DMS 273 (cell line): Measurements from ENCODE around the gene WDTC1.
A peak's percentile ranks its signal among the peaks of the same experiment; 100 is the strongest.
"Not testable (repeated sequence)": the region's sequence is repeated elsewhere in the genome, so short reads cannot be mapped to it uniquely, and the experiment has no call there.

Source experiments
- DNase-seq: peaks from one replicate; lab custom pipeline; 2025; ENCODE audit not compliant: unreplicated experiment; lab: John Stamatoyannopoulos, UW

The WDTC1 gene, protein sequence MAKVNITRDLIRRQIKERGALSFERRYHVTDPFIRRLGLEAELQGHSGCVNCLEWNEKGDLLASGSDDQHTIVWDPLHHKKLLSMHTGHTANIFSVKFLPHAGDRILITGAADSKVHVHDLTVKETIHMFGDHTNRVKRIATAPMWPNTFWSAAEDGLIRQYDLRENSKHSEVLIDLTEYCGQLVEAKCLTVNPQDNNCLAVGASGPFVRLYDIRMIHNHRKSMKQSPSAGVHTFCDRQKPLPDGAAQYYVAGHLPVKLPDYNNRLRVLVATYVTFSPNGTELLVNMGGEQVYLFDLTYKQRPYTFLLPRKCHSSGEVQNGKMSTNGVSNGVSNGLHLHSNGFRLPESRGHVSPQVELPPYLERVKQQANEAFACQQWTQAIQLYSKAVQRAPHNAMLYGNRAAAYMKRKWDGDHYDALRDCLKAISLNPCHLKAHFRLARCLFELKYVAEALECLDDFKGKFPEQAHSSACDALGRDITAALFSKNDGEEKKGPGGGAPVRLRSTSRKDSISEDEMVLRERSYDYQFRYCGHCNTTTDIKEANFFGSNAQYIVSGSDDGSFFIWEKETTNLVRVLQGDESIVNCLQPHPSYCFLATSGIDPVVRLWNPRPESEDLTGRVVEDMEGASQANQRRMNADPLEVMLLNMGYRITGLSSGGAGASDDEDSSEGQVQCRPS

DNA sequence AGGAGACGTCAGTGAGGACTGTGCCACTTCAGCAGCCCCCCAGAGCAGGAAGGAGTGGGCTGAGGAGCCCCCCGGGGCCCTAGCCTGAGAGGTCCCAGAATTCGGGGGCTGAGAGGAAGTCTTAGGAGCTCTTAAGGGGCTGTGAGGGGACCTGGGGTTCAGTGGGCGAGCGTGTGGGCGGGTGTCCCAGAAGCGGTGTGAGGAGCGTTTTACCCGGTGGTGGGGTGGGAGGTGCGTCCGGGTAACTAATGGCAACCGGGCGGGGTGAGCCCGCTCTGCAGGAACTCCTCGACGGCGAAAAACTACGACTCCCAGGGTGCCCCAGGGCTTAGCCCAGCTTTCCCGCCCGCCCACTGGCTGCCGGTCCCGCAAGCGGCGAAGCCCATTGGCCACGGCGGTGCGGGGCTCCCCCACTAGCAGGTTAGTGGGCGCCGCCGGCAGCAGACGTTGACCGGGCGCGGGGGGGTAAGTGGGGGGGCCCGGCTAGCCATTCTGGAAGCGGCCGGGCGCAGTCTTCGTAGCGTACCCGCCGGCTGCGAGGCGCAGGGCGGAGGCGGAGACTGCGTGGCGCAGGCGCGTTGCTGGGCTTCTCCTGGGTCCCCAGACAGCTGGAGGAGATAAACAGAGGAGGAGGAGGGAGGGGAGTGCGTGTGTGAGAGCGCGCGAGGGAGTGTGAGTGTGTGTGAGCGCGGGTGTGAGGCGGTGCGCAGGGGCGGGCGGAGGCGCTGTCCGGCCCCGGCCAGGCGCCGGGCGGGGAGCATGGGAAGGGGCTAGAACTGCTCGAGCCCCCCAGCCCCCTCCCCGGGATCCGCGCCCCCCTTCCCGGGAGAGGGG is at the start of gene WDTC1:
WDTC1 (plus strand) TSS at position 584 of the 834 bp plus-strand sequence. CDS start 26,423 bp downstream, outside the sequence.
- DNase-seq, result peak; percentile 99

DNA sequence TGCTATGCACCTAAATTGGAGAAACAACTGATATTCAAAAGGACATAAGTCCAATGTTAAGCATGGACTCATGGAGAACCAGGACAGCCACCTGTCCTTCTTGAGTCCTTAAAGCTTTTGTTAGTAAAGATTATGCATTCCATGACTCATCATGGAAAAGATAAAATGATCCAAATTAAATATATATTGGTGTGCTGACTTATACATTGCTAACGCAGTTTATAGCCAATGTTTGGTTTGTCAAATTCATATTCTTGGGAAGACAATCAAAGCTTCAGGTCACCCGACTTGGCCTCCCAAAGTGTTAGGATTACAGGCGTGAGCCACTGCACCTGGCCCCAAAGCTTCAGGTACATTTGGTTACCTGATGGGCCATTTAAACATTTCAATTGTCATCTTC is 49.8 kb upstream of the WDTC1 start:
- DNase-seq, result not testable (repeated sequence)

DNA sequence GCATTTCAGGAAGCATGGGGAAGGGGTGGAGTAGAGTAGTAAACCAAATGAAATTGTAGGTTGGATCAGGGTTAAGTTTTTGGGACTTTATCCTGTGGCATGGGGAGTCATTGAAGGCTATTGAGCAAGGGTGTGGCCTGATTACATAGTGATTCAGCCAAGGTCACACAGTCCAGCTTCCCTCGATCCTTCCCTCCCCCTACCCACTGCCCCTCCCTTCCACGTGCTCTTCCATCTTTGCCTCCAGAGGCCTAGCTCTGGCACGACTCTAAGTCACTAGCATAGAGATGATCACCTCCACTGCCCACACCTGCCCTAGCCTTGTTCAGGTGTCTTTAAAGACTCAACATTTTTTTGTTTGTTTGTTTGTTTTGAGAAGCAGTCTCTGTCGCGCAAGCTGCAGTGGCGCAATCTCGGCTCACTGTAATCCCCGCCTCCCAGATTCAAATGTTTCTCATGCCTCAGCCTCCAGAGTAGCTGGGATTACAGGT is 42.3 kb upstream of the WDTC1 start:
- no peak for DNase-seq

DNA sequence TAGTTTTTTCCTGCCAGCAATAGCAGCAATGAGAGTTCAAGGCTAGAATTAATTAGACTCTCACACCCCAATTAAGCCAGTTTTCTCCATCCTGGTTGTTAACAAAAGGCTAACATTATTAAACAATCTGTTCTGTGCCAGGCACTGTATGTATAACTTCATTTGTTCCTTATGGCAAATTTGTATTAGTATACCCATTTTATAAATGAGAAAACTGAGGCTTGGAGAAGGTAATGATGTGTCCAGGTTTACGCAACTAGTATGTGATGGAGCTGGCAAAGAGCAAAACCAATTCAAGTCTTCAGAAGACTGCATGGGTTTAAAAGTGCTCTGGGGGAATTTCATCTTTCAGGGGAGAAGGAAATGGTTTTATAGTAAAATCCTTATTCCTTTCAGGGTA is 41.2 kb upstream of the WDTC1 start:
- DNase-seq, result no peak

DNA sequence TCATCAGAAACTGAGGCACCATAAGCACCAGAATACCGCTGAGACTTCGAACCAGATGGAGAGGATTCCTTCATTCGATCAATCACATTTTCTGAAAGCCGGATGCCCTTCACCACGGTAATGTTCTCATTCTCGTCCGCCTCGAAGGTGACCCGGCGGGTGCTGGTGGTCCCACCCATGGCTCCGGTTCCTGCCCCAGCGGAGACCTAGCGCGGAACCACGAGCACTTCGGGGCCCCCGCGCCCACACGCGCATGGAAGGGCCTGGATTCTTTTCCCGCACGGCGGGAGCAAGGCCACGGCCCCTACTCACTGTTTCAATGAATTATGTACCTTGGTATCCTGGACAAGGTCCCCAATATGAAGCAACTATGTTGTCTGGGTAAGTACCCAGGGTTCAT is 33.1 kb upstream of the WDTC1 start:
- no peak for DNase-seq

DNA sequence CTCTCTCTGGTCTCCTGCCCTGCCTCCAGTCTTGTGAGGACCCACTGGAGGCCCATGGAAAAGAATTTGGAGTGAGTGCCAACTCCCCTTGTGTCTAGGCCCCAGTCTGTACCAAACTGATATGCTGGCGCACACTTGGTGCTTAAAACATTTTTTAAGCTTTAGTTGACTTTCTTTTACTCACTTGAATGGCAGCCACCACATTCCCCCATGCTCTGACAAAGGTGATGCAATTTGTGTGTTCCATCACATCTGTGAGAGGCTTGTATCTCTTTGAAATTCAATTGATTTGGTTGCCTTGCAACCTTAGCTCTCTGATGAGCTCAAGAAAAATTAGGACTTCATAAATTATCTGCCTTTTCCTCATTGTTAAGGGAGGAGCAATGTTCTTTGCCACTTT is 30.5 kb upstream of the WDTC1 start:
- no peak for DNase-seq

DNA sequence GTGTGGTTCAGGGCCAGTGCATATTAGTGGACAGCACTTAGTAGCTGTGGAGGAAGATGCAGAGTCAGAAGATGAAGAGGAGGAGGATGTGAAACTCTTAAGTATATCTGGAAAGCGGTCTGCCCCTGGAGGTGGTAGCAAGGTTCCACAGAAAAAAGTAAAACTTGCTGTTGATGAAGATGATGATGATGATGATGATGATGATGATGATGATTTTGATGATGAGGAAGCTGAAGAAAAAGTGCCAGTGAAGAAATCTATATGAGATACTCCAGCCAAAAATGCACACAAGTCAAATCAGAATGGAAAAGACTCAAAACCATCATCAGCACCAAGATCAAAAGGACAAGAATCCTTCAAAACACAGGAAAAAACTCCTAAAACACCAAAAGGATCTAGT is 27.2 kb upstream of the WDTC1 start:
- not testable (repeated sequence) for DNase-seq

DNA sequence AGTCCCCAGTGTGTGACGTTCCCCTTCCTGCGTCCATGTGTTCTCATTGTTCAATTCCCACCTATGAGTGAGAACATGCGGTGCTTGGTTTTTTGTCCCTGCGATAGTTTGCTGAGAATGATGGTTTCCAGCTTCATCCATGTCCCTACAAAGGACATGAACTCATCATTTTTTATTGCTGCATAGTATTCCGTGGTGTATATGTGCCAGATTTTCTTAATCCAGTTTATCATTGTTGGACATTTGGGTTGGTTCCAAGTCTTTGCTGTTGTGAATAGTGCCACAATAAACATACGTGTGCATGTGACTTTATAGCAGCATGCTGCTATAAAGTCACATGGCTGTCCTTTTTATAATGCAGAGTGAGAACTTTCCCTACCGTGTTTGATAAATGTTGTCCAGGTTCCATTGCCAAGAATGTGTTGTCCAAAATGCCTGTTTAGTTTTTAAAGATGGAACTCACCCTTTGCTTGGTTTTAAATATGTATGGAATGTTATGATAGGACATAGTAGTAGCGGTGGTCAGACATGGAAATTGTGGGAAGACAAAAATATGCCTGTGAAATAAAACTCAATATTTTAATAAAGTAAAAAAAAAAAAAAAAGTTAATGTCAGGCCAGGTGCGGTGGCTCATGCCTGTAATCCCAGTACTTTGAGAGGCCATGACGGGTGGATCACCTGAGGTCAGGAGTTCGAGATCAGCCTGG is 26.1 kb upstream of the WDTC1 start:
- DNase-seq, result not testable (repeated sequence)

DNA sequence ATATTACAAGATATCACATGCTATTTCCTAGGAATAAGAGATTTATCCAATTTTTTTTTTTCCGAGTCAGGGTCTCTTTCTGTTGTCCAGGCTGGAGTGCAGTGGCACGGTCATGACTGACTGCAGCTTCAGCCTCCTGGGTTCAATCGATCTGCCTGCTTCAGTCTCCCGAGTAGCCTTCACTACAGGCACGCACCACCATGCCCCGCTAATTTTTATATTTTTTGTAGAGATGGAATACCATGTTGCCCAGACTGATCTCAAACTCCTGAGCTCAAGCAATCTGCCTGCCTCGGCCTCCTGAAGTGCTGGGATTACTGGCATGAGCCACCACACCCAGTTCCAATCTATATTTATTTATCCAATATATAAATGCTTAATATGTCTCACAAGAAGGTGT is 18.0 kb upstream of the WDTC1 start:
- DNase-seq, result no peak

DNA sequence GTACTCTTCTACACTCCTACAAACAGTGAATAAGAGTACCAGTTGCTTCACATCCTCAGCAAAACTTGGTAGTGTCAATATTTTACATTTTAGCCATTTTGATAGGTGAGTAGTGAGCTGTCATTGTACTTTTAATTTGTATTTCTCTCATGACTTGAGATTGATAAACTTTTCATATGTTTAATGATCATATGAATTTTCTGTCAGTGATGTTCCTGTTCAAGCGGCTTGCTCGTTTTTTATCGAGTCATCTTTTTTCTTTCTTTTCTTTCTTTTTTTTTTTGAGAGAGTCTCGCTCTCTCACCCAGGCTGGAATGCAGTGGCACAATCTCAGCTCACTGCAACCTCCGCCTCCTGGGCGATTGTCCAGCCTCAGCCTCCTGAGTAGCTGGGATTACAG is 17.0 kb upstream of the WDTC1 start:
- no peak for DNase-seq

DNA sequence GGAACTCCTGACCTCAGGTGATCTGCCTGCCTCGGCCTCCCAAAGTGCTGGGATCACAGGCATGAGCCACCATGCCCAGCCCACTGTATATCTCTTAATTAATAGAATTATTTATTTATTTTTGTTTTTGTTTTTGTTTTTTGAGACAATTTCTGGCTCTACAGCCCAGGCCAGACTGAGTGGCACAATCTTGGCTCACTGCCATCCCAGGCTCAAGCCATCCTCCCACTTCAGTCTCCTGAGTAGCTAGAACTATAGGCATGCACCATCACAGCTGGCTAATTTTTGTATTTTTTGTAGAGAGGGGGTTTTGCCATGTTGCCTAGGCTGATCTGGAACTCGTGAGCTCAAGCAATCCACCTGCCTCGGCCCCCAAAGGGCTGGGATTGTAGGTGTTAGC is 15.7 kb upstream of the WDTC1 start:
- peak; percentile 32 for DNase-seq

DNA sequence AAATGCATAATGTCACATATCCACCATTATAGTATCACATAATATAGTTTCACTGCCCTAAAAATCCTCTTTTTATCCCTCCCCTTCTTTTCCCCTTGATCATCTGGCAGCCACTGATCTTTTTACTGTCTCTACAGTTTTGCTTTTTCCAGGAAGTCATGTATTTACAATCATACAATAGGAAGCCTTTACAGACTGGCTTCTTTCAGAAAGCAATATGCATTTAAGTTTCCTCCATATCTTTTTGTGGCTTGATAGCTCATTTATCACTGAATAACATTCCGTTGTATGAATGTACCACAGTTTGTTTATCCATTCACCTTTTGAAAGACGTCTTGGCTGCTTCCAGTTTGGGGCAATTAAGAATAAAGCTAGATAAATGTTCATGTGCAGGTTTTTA is 14.3 kb upstream of the WDTC1 start:
- DNase-seq, result no peak

DNA sequence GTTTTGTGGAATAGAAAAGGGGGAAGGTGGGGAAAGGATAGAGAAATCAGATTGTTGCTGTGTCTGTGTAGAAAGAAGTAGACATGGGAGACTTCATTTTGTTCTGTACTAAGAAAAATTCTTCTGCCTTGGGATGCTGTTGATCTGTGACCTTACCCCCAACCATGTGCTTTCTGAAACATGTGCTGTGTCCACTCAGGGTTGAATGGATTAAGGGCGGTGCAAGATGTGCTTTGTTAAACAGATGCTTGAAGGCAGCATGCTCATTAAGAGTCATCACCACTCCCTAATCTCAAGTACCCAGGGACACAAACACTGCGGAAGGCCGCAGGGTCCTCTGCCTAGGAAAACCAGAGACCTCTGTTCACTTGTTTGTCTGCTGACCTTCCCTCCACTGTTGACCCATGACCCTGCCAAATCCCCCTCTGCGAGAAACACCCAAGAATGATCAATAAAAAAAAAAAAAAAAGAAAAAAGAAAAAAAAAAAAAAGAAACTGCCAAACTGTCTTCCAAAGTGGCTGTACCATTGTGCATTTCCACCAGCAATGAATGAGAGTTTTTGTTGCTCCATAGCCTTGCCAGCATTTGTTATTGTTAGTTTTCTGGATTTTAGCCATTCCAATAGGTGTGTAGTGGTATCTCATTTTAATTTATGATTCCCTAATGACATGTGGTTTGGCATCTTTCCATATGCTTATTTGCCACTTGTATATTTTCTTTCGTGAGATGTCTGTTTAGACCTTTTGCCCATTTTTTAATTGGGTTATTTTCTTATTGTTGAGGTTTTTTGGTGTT is 13.5 kb upstream of the WDTC1 start:
- peak; percentile 23 for DNase-seq

DNA sequence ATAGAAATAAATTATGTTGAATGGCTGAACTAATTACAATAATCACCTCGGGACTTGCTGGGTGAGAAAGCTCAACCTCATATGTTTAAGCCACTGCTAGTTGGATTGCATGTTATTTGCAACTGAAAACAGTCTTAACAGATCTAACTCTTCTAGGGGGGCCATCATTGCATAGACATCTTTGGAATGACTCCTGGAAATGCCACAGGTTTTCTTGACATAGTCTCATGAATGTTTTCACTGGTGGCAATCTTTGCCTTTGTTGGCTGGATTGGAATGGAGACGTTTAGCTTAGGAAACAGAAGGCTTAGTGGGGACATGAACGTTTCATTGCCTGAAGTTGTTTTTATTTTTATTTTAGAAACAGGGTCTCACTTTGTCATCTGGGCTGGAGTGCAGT is 8.8 kb upstream of the WDTC1 start:
- DNase-seq, result no peak

DNA sequence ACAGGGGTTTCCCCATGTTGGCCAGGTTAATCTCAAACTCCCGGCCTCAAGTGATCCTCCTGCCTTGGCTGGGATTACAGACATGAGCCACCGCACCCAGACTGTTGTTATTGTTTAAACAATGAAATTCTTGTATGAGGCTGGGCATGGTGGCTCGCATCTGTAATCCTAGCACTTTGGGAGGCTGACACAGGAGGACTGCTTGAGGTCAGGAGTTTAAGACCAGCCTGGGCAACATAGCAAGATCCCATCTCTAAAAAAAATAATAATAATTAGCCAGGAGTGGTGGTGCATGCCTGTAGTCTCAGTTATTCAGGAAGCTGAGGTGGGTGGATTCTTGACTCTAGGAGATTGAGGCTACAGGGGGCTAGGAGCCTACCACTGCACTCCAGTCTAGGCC is 6.7 kb upstream of the WDTC1 start:
- no peak for DNase-seq

DNA sequence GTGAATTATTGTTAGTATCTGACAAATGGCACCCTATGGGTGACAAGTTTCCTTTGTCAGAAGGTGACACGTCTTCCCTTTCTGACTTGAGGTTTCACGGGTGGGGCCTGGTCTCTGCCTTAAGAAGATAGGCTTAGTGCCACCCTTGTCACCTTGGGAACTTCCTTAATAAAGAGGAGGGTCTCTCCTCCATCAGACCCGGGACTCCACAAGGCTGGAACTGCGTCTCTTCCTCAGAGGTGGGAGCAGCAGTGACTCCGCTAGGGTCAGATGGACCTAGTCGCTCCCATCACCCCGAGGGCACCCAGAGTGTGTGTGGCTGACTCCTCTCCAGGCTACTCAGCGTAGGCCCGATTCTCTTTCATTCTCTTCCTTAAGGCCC is 774 bp upstream of the WDTC1 start:
- DNase-seq, result peak; percentile 51

DNA sequence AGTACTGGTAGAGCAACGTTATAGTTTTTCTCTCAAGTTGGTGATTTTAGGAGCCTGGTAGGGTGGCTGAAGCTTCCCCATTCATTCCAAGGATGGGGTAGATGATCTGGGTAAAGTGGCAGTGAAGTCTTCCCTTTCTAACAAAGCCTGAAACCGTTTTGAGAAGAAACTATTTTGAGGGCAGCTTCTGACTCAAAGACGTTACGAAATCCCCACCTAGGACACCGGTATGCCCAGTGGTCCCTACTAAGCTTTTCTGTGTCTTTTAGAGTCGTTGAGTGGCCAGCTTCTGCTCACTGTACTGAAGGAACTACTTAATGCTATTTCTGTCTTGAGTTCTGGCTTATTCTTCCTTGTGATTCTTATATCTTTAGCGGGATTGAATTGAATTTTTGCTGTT is 1.4 kb downstream of the WDTC1 start:
- no peak for DNase-seq

DNA sequence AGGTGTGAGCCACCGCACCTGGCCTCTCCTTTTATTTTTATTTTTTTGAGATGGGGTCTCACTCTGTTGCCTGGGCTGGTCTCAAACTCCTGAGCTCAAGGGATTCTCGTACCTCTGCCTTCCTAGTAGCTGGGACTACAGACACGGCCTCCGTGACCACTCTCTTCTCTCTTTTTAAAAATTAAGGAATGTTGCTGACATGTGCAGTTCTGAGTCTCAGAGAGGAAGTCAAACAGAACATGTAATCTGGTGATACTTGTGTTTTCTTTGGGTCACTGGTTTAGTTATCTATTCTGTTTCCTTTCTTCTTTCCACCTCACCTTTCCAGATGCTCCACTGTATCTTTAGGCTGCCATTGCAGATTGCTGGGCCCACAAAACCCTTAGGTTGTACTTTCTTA is 2.7 kb downstream of the WDTC1 start:
- DNase-seq, result no peak

DNA sequence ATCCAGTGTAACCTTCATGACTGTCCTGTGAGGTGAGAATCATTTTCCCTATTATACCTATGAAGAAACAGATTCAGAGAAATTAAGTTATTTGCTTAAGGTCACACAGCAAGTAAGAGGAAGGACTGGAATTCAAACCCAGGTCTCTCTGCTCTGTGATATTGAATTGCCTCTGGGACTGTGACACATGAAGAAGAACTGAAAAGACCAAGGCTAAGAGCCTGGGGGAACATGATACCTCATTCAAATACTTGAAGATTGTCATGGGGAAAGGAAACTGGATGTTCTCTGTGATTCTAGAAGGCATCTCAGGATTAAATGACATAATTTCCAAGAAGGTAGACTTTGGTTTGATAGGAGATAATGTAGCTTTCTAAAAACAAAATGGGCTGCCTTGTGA is 3.6 kb downstream of the WDTC1 start:
- DNase-seq, result no peak

DNA sequence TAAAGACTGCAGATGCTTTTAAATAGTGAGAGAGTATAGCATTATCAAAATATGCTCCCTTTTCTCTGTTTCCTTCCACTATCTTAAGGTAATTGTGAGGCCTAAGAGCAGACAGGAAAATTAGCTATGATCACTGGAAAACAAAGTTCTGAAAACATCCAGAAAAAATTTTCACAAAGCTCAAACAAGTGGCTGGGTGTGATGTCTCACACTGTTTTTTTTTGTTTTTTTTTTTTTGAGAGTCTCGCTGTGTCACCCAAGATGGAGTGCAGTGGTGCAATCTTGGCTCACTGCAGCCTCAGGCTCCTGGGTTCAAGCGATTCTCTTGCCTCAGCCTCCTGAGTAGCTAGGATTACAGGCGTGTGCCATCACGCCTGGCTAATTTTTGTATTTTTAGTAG is 7.2 kb downstream of the WDTC1 start:
- DNase-seq, result no peak
